Stimulated activated CD4-positive, alpha-beta T cell treated with anti-CD3 and anti-CD28 coated beads, Interleukin-1b, Interleukin-23, amount 100 ng/mL, for 48 hours (primary cell): ENCODE measurements around the gene SLC19A2.

Source experiments
- DNase-seq: peaks from one replicate; pipeline ENCODE4 v3.0.0-alpha.2; 2020

SLC19A2 gene

GRCh38 chr1:169474302-169474995 is 11.3 kb downstream of the SLC19A2 start:
- DNase-seq: no peak

GRCh38 chr1:169473347-169473746 is 12.4 kb downstream of the SLC19A2 start:
- no peak for DNase-seq

GRCh38 chr1:169472738-169473137 is 13.0 kb downstream of the SLC19A2 start:
- DNase-seq: no peak

- DNase-seq: no peak
Measured at GRCh38 chr1:169468982-169469381, 16.8 kb downstream of the SLC19A2 start.

- DNase-seq: no peak
Measured at GRCh38 chr1:169466259-169467230, 19.2 kb downstream of the SLC19A2 start.

- DNase-seq: no peak
Measured at GRCh38 chr1:169465281-169465680, 20.5 kb downstream of the SLC19A2 start.

GRCh38 chr1:169462385-169462784 is 23.4 kb downstream of the SLC19A2 start:
- no peak for DNase-seq

- DNase-seq: no peak
Measured at GRCh38 chr1:169461390-169462000, 24.2 kb downstream of the SLC19A2 start.

- DNase-seq: peak; percentile 5
Measured at GRCh38 chr1:169460191-169460833, 25.4 kb downstream of the SLC19A2 start.

GRCh38 chr1:169457443-169457842 is 28.3 kb downstream of the SLC19A2 start:
- DNase-seq: no peak

GRCh38 chr1:169456029-169456428 is 29.7 kb downstream of the SLC19A2 start:
- DNase-seq: no peak

GRCh38 chr1:169452921-169453320 is 32.8 kb downstream of the SLC19A2 start:
- DNase-seq: no peak

GRCh38 chr1:169451218-169451824 is 34.4 kb downstream of the SLC19A2 start:
- no peak for DNase-seq

GRCh38 chr1:169443923-169444322 is 41.8 kb downstream of the SLC19A2 start:
- DNase-seq: no peak

- DNase-seq: peak; percentile 62
Measured at GRCh38 chr1:169427081-169427641, 58.6 kb downstream of the SLC19A2 start, which contains the start of gene CCDC181. Gene CCDC181, minus strand, starts transcription at chr1:169427474. Its CDS starts 2,547 bp downstream, at chr1:169424927.

GRCh38 chr1:169426174-169426705 is 59.5 kb downstream of the SLC19A2 start:
- DNase-seq: no peak

- no peak for DNase-seq
Measured at GRCh38 chr1:169421309-169421708, 64.4 kb downstream of the SLC19A2 start.

- DNase-seq: no peak
Measured at GRCh38 chr1:169414952-169415351, 70.8 kb downstream of the SLC19A2 start.
